GM21526 (cell line): ENCODE measurements around the gene PKIG.

Experiments
- ATAC-seq: cut with Tn5 transposase; IDR thresholded peaks from one replicate; pipeline ENCODE4 v1.9.1; 2021; ENCODE audit warnings: moderate library complexity; ENCODE audit not compliant: unreplicated experiment, low FRiP score

The PKIG gene

GRCh38 chr20:44593751-44594150 lies 11.4 kb downstream of the PKIG start:
- ATAC-seq = no peak

- no peak for ATAC-seq
Measured at GRCh38 chr20:44594730-44595129, 12.4 kb downstream of the PKIG start.

- ATAC-seq = no peak
Measured at GRCh38 chr20:44596010-44596409, 13.6 kb downstream of the PKIG start.

GRCh38 chr20:44596876-44597275 lies 14.5 kb downstream of the PKIG start:
- ATAC-seq = no peak

GRCh38 chr20:44597516-44597915 lies 15.1 kb downstream of the PKIG start:
- no peak for ATAC-seq

GRCh38 chr20:44597930-44598329 lies 15.6 kb downstream of the PKIG start:
- ATAC-seq = peak; percentile 22

- peak; percentile 61 for ATAC-seq
Measured at GRCh38 chr20:44598423-44599305, 16.3 kb downstream of the PKIG start.

- ATAC-seq = no peak
Measured at GRCh38 chr20:44599715-44600114, 17.3 kb downstream of the PKIG start.

GRCh38 chr20:44600301-44600700 lies 17.9 kb downstream of the PKIG start:
- no peak for ATAC-seq

GRCh38 chr20:44600758-44601201 lies 18.4 kb downstream of the PKIG start:
- no peak for ATAC-seq

GRCh38 chr20:44601236-44601671 lies 18.9 kb downstream of the PKIG start:
- no peak for ATAC-seq

- no peak for ATAC-seq
Measured at GRCh38 chr20:44601801-44602204, 19.4 kb downstream of the PKIG start.

GRCh38 chr20:44603327-44603726 lies 20.9 kb downstream of the PKIG start:
- no peak for ATAC-seq

- ATAC-seq = no peak
Measured at GRCh38 chr20:44606725-44607441, 24.5 kb downstream of the PKIG start.

- ATAC-seq = no peak
Measured at GRCh38 chr20:44609006-44609515, 26.7 kb downstream of the PKIG start.

- ATAC-seq = peak; percentile 75
Measured at GRCh38 chr20:44609516-44610312, 27.3 kb downstream of the PKIG start.

GRCh38 chr20:44610313-44610962 lies 28.1 kb downstream of the PKIG start:
- ATAC-seq = no peak

- no peak for ATAC-seq
Measured at GRCh38 chr20:44613575-44613974, 31.2 kb downstream of the PKIG start.

GRCh38 chr20:44614525-44614924 lies 32.1 kb downstream of the PKIG start:
- ATAC-seq = no peak

GRCh38 chr20:44615169-44615791 lies 32.9 kb downstream of the PKIG start:
- no peak for ATAC-seq
